ENCODE data around the gene UBL3. TPM values are rescaled to one million over a fixed set of nuclear protein-coding genes. Genes with fewer than 3 reads are reported as not detected.

The UBL3 gene
- total RNA-seq, 1 experiment from 2014 or later, result 19.0 TPM

DNA sequence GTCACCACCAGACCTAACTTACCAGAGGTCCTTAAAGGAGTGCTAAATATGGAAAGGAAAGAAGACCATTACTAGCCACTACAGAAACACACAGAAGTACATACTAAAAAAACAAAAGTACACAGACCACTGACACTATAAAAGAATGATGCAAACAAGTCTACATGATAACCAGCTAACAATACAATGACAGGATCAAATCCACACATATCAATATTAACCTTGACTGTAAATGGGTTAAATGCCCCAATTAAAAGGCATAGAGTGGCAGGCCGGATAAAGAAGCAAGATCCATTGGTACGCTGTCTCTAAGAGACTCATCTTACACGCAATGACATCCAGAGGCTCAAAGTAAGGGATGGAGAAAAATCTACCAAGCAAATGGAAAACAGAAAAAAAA, 47.2 kb downstream of the UBL3 start:
- no peak overlapping the region for H3K56ac ChIP-seq (ENCODE audit: insufficient read length, low read depth, low read length)
- H3K23ac ChIP-seq (ENCODE audit: insufficient read length, low read depth, low read length), result no peak overlapping the region
- H3K23me2 ChIP-seq (ENCODE audit: insufficient read length, low read depth, low read length, poor library complexity, severe bottlenecking), result no peaks in the 10 kb centered on the region
- H3K27me3 ChIP-seq (ENCODE audit: insufficient read depth, low read length), result no peaks in the 10 kb centered on the region
- no peak overlapping the region for H2BK20ac ChIP-seq (ENCODE audit: low read depth, low read length, poor library complexity, severe bottlenecking)
- no peak overlapping the region for H3K4me3 Mint-ChIP-seq
- H4K5ac ChIP-seq (ENCODE audit: insufficient read length, low read depth, low read length), result no peak overlapping the region
- no peak overlapping the region for H3K18ac ChIP-seq (ENCODE audit: insufficient read length, low read depth, low read length)
- H2AFZ ChIP-seq (ENCODE audit: low read length), result no peak overlapping the region
- H3K36me3 Mint-ChIP-seq (ENCODE audit: insufficient read depth in 1 of 3, low read depth in 3 of 3), result no peaks in the 10 kb centered on the region
- H3K4me1 Mint-ChIP-seq, result peaks cover 17 to 19% of the 10 kb centered on the region in 2 experiments
- H3K4me2 ChIP-seq (ENCODE audit: insufficient read depth, insufficient read length, low read length), result no peak overlapping the region
- H3K14ac ChIP-seq (ENCODE audit: insufficient read depth, low read length), result no peak overlapping the region
- no peak overlapping the region for H2BK15ac ChIP-seq (ENCODE audit: low read depth, low read length)
- H3T11ph ChIP-seq (ENCODE audit: low read length), result no peak overlapping the region
- no peak for DNase-seq
- peaks cover 8% of the 10 kb centered on the region; the same call in 1 of the 2 replicates for H3K4me1 ChIP-seq (ENCODE audit: insufficient read depth, low read length)
- H4K20me1 ChIP-seq (ENCODE audit: control insufficient read depth, insufficient read depth, insufficient read length), result no peaks in the 10 kb centered on the region
- H3K27ac ChIP-seq (ENCODE audit: insufficient read length, low read depth, low read length), result no peak overlapping the region
- TF ChIP-seq, protein P1, sequence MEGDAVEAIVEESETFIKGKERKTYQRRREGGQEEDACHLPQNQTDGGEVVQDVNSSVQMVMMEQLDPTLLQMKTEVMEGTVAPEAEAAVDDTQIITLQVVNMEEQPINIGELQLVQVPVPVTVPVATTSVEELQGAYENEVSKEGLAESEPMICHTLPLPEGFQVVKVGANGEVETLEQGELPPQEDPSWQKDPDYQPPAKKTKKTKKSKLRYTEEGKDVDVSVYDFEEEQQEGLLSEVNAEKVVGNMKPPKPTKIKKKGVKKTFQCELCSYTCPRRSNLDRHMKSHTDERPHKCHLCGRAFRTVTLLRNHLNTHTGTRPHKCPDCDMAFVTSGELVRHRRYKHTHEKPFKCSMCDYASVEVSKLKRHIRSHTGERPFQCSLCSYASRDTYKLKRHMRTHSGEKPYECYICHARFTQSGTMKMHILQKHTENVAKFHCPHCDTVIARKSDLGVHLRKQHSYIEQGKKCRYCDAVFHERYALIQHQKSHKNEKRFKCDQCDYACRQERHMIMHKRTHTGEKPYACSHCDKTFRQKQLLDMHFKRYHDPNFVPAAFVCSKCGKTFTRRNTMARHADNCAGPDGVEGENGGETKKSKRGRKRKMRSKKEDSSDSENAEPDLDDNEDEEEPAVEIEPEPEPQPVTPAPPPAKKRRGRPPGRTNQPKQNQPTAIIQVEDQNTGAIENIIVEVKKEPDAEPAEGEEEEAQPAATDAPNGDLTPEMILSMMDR (conservative IDR thresholded peaks at IDR 0.05), result no peak
- 0 out of 2 replicates have a peak, but pooled peaks cover 1% of the 10 kb centered on the region for H3K79me2 ChIP-seq (ENCODE audit: insufficient read depth, low read length)
- H4K91ac ChIP-seq (ENCODE audit: insufficient read length, low read depth, low read length), result no peak overlapping the region
- H3K79me1 ChIP-seq (ENCODE audit: insufficient read depth, low read depth, low read length, poor library complexity, severe bottlenecking), result peaks cover 3% of the 10 kb centered on the region
- H3K9me3 ChIP-seq (ENCODE audit: control insufficient read depth, low read depth, low read length), result no peaks in the 10 kb centered on the region
- H2BK5ac ChIP-seq (ENCODE audit: insufficient read length, low read length), result no peak overlapping the region
- no peaks in the 10 kb centered on the region for H3K27me3 Mint-ChIP-seq (ENCODE audit: low read depth)
- no peak overlapping the region for H2BK120ac ChIP-seq (ENCODE audit: low read depth, low read length, poor library complexity, severe bottlenecking)
- H4K8ac ChIP-seq (replicated peaks; ENCODE audit: insufficient read length, low read depth, low read length), result no peak overlapping the region
- H3K9me3 Mint-ChIP-seq, result no peaks in the 10 kb centered on the region
- no peak overlapping the region for H3K4ac ChIP-seq (ENCODE audit: low read depth, low read length)
- H2BK12ac ChIP-seq (ENCODE audit: insufficient read length, low read depth, low read length), result no peak overlapping the region
- no CpG with 5 or more reads among the region's 3 CpGs for WGBS (ENCODE audit: extremely low coverage, insufficient read length, low lambda C conversion rate)
- no peak overlapping the region for H2AK5ac ChIP-seq (ENCODE audit: insufficient read length, low read length)
- H3K9ac ChIP-seq (ENCODE audit: extremely low read depth, insufficient read length, low read length), result no peak overlapping the region
- H3K27ac Mint-ChIP-seq, result no peak overlapping the region
